COLO668 (cell line): ENCODE data around the gene EGR2.

Source experiments
- DNase-seq: peaks from one replicate; lab custom pipeline; 2025; ENCODE audit not compliant: unreplicated experiment; lab: John Stamatoyannopoulos, UW

Gene EGR2

DNA sequence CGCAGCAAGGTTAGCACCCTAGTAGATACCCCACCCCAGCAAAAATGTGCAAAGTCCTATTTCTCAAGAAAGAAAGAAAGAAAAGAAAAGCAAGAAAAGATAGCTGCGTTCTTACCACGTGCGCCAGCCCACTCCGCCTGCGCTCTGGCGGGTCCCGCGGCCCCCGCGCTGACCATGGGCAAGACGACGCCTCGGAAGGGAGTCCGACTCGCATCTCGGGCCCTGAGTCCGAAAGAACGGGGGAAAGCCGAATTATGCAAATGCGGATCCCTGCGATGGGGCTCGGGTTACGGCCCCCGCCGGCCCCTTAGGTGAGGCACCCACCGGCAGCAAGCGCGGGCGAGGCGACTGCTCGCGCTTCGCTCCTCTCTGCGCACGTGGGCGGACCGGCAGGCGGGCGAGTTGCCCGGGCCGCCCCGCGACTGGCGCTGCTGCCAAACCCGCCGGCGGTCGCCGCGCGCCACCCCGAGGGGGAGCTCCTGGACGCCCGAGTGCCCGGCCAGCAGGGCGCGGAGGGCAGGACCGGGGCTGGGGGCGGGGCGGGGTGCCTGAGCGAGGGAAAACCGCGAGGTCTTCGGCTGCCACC lies 2.4 kb upstream of the EGR2 start:
- peak; percentile 51 for DNase-seq

DNA sequence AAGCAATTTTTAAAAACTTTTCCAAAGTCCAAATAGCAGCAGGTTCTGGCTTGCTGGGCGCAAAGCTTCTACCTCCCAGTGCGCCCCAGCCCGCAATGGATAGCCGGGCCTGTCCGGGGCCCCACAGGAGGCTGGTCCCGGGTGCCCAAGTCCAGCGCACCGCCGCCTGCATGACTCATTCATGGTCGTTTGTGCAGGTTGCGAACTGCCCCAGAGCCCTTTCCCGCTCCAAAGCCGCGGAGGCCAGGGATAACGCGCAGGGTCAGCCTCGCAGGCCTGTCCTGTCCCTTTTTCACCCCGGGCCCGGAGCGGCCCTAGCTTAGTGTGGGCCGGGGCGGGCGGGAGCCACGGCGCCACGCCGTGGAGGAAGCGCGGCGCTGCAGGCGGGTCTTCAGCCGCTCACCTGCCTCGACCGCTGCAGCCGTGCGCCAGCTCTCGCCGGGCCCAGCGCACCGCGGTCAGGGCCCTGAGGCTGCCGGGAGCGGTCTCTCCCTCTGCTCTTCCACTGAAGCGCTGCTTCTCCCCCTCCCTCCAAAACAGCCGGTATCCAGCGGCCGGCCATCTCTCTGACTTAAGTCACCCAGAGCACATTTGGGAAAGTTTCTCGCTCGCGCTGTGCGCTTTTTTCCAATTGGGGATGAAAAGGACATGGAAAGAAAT lies 1.7 kb upstream of the EGR2 start:
- peak; percentile 82 for DNase-seq

GRCh38 chr10:62817121-62817765 lies 1.1 kb upstream of the EGR2 start:
- DNase-seq = peak; percentile 56

DNA sequence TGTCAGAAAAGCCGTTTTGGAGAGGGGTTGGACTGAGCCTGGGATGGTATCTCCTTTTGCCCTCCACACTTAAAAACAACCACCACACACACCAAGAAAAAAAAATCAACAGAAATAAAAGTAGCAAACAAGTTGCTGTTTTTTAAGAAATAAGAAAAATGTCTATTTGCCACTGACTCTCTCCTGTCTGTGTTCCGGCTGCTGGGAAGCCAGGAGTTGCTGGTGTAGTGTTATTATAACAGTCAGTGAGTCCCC lies 163 bp downstream of the EGR2 start:
- DNase-seq = no peak

DNA sequence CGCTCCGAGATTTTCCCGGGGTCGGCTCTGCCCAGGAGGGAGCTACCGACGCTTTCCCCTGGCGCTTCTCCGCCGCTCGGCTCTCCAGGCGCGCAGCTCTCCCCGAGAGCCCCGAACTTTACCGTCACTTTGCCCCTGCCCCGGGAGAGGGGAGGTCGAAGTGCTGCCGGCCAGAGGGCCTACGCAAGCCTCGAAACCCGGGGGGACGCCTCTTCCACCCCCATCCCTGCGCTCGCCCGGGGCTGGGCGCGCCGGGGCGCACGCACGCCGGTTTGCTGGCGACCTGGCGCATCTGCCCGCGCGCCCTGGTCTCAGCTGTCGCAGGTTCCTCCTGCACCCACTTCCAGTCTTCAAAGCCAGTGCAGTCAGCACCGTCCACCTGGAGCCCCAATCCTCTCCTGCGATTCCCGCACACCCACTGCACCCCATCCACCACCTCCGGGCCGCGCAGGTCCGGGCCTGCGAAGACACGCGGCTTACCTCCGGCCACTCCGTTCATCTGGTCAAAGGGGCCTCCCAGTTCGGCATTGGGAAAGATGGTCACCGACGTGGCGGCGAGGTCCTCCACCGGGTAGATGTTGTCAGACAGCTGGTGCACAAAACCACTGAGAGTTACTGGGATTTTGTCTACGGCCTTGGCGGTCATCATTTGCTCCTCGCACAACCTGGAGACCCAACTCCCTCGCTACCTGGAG lies 638 bp downstream of the EGR2 start:
- peak; percentile 21 for DNase-seq

GRCh38 chr10:62814756-62815380 lies 1.3 kb downstream of the EGR2 start:
- DNase-seq = peak; percentile 10

DNA sequence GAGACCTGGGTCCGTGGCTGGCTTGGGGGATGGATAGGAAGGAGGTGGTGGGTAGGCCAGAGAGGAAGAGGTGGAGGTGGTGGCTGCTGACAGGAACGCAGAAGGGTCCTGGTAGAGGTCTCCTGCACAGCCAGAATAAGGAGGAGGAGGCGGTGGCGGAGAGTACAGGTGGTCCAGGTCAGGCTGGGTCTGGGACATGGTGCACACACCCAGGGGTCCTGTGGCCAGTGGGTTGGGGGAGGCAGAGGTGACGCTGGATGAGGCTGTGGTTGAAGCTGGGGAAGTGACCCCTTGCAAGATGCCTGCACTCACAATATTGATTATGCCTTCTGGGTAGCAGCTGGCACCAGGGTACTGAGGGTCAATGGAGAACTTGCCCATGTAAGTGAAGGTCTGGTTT lies 2.2 kb downstream of the EGR2 start:
- no peak for DNase-seq

GRCh38 chr10:62813453-62813852 lies 2.7 kb downstream of the EGR2 start:
- DNase-seq = no peak

- no peak for DNase-seq
Observed at GRCh38 chr10:62812672-62813439, 3.3 kb downstream of the EGR2 start.

GRCh38 chr10:62811159-62811875 lies 4.8 kb downstream of the EGR2 start:
- DNase-seq = no peak

DNA sequence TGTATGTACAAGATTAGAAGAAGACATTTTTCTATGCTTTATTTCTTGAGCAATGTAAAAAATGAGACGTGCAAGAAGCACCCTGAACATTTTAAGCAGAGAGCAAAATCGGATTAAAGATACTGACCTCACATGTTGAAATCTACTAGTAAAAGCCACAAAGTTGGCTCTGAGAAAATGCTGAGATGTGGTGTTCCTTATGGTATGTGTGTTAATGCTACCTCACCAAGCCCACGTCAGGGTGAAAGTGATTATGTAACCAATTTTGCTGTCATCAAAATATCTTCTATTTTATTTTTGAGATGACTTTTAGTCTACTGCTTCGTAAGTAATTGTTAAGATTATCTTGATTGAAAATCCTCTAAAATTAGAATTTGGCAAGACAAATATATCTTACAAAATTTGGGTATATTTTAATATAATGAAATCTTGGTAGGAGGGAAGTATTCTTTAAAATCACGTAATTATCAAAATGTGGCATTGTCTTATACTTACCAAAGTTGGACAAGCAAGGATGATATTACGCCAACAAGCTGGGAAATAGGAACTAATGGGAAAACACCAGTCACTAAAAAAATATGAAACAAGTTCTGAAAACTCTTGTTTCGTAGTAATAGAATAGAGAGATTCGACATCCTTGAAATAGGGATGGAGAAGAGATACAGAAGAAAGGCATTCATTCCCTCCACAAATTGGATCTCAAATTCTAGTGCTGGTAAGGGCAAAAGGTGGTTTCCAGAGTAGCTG lies 5.8 kb downstream of the EGR2 start:
- DNase-seq = no peak

- DNase-seq = no peak
Observed at GRCh38 chr10:62806251-62806650, 9.9 kb downstream of the EGR2 start.

- DNase-seq = peak; percentile 39
Observed at GRCh38 chr10:62805231-62806099, 10.7 kb downstream of the EGR2 start.

- peak; percentile 77 for DNase-seq
Observed at GRCh38 chr10:62804356-62805230, 11.6 kb downstream of the EGR2 start, which contains the start of gene ADO. Gene ADO (plus strand): TSS chr10:62804720. CDS start chr10:62805060, 340 bp downstream.

GRCh38 chr10:62803724-62804355 lies 12.3 kb downstream of the EGR2 start:
- DNase-seq = no peak

DNA sequence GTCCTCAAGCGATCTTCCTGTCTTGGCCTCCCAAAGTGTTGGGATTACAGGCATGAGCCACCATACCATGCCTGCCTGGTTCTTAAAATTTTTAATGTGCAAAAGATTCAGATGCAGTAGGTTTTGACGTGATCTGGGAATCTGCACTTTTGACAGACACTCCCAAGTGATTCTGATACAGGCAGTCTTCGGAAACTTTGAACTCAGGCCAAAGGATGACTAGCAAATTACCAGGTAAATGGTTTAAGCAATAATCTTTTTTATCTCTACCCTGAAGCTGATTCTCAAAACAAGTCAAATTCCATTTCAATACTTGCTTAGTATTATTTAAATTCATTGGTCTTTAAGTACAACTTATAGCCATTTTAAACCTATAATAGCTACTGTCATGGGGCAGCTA lies 14.3 kb downstream of the EGR2 start:
- no peak for DNase-seq

DNA sequence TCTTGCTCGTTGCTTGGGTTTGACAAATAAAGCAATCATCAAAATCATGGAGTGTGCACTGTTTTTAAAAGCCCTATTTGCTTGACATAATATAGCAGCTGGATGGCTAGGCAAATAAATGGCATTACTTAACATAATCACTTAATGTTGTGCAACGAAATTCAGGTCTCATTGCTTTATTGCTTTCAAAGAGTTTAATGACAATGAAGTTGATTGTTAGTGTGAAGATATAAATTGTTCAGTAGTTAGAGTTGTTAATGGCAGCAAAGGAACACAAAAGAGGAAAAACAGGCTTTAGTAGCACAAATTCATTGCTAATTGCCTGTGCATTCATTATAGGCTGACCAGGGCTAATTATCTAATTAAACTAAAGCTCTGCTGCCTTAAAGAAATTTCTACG lies 19.3 kb downstream of the EGR2 start:
- no peak for DNase-seq
